OCI-LY7 (cell line): ENCODE results near the gene NCK2. TPM values are rescaled to one million over a fixed set of nuclear protein-coding genes. Genes with fewer than 3 reads are reported as not detected.

Experiments used
- BruUV-seq: library from RNA; stranded (reverse); fragments of 400-500 nt; replicated peaks from 2 replicates; lab custom pipeline; 2021; lab: Mats Ljungman, UMichigan
- CTCF ChIA-PET: fragments of 300-600 bp; sonication (Branson Sonifier 250); formaldehyde crosslinking; loops from one replicate; lab custom pipeline; 2022; ENCODE audit warnings: antibody characterized with exemption; ENCODE audit not compliant: unreplicated experiment; lab: Charles Lee
- POLR2A ChIA-PET: fragments of 300-600 bp; sonication (Branson Sonifier 250); formaldehyde crosslinking; loops from one replicate; lab custom pipeline; 2022; ENCODE audit warnings: antibody characterized with exemption; lab: Charles Lee
- DNase-seq: peaks from one replicate; pipeline ENCODE4 v3.0.0-alpha.2; 2015; ENCODE audit warnings: low spot score
- H2AFZ ChIP-seq: fragments of 200-600 bp; sonication (generic), shearing (Covaris generic); 2 replicates; pipeline ENCODE4 v1.6.1; 2014; ENCODE audit warnings: mild to moderate bottlenecking, antibody characterized with exemption, low read length, moderate library complexity
- H3K27ac ChIP-seq: fragments of 200-600 bp; sonication (generic); 2 replicates; pipeline ENCODE4 v1.5.1; 2014; ENCODE audit warnings: mixed run types, low read depth, mild to moderate bottlenecking, moderate library complexity, low read length, inconsistent platforms; ENCODE audit not compliant: poor library complexity, severe bottlenecking
- H3K36me3 ChIP-seq: fragments of 200-600 bp; sonication (generic); 2 replicates; pipeline ENCODE4 v1.6.1; 2014; ENCODE audit warnings: mild to moderate bottlenecking, antibody characterized with exemption, low read length, moderate library complexity, mixed read lengths; ENCODE audit not compliant: insufficient read depth
- H3K4me1 ChIP-seq: fragments of 200-600 bp; sonication (generic); 2 replicates; pipeline ENCODE4 v1.5.1; 2014; ENCODE audit warnings: mild to moderate bottlenecking, low read length; ENCODE audit not compliant: insufficient read depth, poor library complexity, severe bottlenecking
- H3K4me2 ChIP-seq: fragments of 200-600 bp; sonication (generic); 2 replicates; pipeline ENCODE4 v1.6.1; 2014; ENCODE audit warnings: mild to moderate bottlenecking, low read length
- H3K4me3 ChIP-seq: fragments of 200-600 bp; sonication (generic); 2 replicates; pipeline ENCODE4 v1.5.1; 2014; ENCODE audit warnings: mild to moderate bottlenecking, low read depth, low read length; ENCODE audit not compliant: poor library complexity, severe bottlenecking
- H3K79me2 ChIP-seq: fragments of 200-600 bp; sonication (generic); 2 replicates; pipeline ENCODE4 v1.6.1; 2016; ENCODE audit warnings: low read depth, mild to moderate bottlenecking, low read length, moderate library complexity, mixed read lengths; ENCODE audit not compliant: insufficient read depth
- H3K9me2 ChIP-seq: fragments of 200-600 bp; sonication (generic); 2 replicates; pipeline ENCODE4 v1.6.1; 2016; ENCODE audit warnings: mild to moderate bottlenecking, low read length, mixed read lengths; ENCODE audit not compliant: insufficient read depth
- H3K9me3 ChIP-seq: fragments of 200-600 bp; sonication (generic); 2 replicates; pipeline ENCODE4 v1.6.1; 2014; ENCODE audit warnings: mild to moderate bottlenecking, mixed run types, low read length, mixed read lengths
- H4K20me1 ChIP-seq: fragments of 200-600 bp; sonication (generic); 2 replicates; pipeline ENCODE4 v1.6.1; 2014; ENCODE audit warnings: mild to moderate bottlenecking, antibody characterized with exemption, low read length, moderate library complexity, mixed read lengths; ENCODE audit not compliant: insufficient read depth
- CTCF ChIP-seq: fragments of 200-600 bp; sonication (generic); conservative IDR thresholded peaks from 2 replicates; pipeline ENCODE4 v1.5.1; 2014; ENCODE audit warnings: mild to moderate bottlenecking, antibody characterized with exemption, low read length, moderate library complexity, mixed read lengths
- EZH2phosphoT487 ChIP-seq: fragments of 200-600 bp; sonication (generic); IDR thresholded peaks from 2 replicates; pipeline ENCODE4 v1.6.1; 2018; ENCODE audit warnings: low read depth, borderline replicate concordance, mild to moderate bottlenecking, mixed run types, antibody characterized with exemption, low read length, moderate library complexity, mixed read lengths
- intact Hi-C: fragments of 100-400 bp; cut with micrococcal nuclease; formaldehyde crosslinking; loops from one replicate; pipeline ENCODE4 v1.10.0; 2022; ENCODE audit not compliant: unreplicated experiment
- total RNA-seq, 2 experiments: library from RNA; depleted of rRNA in 1 of 2; stranded (reverse); fragments of >200 nt in 1 of 2; shearing (Covaris generic) in 1 of 2; gene quantifications; 2 replicates each; pipeline ENCODE4 v1.2.3, GENCODE V29; 2014 to 2022

The NCK2 gene
- total RNA-seq, 2 experiments from 2014 or later = 23.4 to 34.2 TPM

- no peaks in the 10 kb centered on the region for H4K20me1 ChIP-seq
- DNase-seq = no peak
- H2AFZ ChIP-seq = no peak overlapping the region
- H3K4me1 ChIP-seq = peaks cover 16% of the 10 kb centered on the region
- intact Hi-C loops = no loop called here
- ChIA-PET POLR2A (no interaction called here), CTCF (no interaction called here)
- TF ChIP-seq CTCF = no peak
- TF ChIP-seq EZH2phosphoT487 = no peak
- no peak overlapping the region for H3K4me2 ChIP-seq
- H3K9me2 ChIP-seq = no peaks in the 10 kb centered on the region
- BruUV-seq = no TSS peak
- no peaks in the 10 kb centered on the region for H3K79me2 ChIP-seq
- H3K4me3 ChIP-seq = no peak overlapping the region
- H3K9me3 ChIP-seq = no peaks in the 10 kb centered on the region
- H3K36me3 ChIP-seq = no peaks in the 10 kb centered on the region; the same call in 1 of the 2 replicates
- H3K27ac ChIP-seq = no peak overlapping the region
Measured at GRCh38 chr2:105853354-105854088, 108.8 kb downstream of the NCK2 start.

DNA sequence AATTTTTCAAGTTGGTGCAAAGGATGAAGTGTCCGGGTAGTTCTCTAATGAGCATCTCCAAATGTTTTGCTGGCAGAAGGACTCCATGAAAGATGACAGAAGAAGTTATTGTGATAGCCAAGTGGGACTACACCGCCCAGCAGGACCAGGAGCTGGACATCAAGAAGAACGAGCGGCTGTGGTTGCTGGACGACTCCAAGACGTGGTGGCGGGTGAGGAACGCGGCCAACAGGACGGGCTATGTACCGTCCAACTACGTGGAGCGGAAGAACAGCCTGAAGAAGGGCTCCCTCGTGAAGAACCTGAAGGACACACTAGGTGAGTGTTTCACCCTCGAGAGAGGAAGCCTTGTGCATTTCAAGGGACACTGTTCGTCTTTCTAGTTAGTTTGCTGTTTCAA, 110.3 kb downstream of the NCK2 start:
- no peak for TF ChIP-seq EZH2phosphoT487
- no peak for TF ChIP-seq CTCF
- H3K9me2 ChIP-seq = no peaks in the 10 kb centered on the region
- no peaks in the 10 kb centered on the region for H3K9me3 ChIP-seq
- no peaks in the 10 kb centered on the region for H4K20me1 ChIP-seq
- no peaks in the 10 kb centered on the region for H3K79me2 ChIP-seq
- BruUV-seq = no TSS peak
- no peaks in the 10 kb centered on the region; the same call in 1 of the 2 replicates for H3K36me3 ChIP-seq
- no peak overlapping the region for H3K27ac ChIP-seq
- intact Hi-C loops = no loop called here
- no peak for DNase-seq
- H3K4me3 ChIP-seq = no peak overlapping the region
- peaks cover 2% of the 10 kb centered on the region for H3K4me1 ChIP-seq
- ChIA-PET CTCF (no interaction called here), POLR2A (no interaction called here)
- no peak overlapping the region for H2AFZ ChIP-seq
- no peak overlapping the region for H3K4me2 ChIP-seq

DNA sequence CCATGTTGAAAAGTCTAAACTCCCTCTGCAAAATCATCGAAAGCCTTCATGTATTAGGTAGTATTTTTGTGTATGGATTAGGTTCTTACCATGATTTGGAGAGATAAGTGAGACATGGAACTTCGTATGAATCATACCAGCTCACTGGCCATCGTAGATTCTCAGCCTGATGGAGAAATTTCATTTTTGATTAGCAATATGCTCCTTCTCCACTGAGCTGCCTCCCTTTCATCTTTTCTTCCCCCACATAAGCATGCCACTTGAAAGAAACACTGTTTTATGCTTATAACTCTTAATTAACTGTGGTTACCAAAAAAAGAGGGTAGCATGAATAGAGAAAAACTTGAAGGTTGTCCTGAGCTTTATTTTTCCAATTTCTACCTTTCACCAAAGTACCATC, 111.9 kb downstream of the NCK2 start:
- CTCF ChIA-PET = no interaction called here
- BruUV-seq = no TSS peak
- intact Hi-C loops = no loop called here
- Histone ChIP-seq H3K4me1 (no peaks in the 10 kb centered on the region), H3K27ac (no peak overlapping the region), H3K36me3 (no peaks in the 10 kb centered on the region; the same call in 1 of the 2 replicates), H3K79me2 (no peaks in the 10 kb centered on the region), H3K9me2 (no peaks in the 10 kb centered on the region), H3K9me3 (no peaks in the 10 kb centered on the region), H3K4me3 (no peak overlapping the region), H3K4me2 (no peak overlapping the region), H4K20me1 (no peaks in the 10 kb centered on the region), H2AFZ (no peak overlapping the region)
- POLR2A ChIA-PET = interaction anchor here (0.7 to 1.3 kb wide), 3 partner anchors 20 to 87 kb away, joined by 3 to 7 read pairs (median 4); no protein-coding TSS in a partner anchor
- TF ChIP-seq EZH2phosphoT487 = no peak
- no peak for DNase-seq
